Lower lobe of right lung (tissue), 2 donors: Measurements from ENCODE around the gene SKP1. TPM values are rescaled to one million over a fixed set of nuclear protein-coding genes. Genes with fewer than 3 reads are reported as not detected.

ENCODE experiments used
- ATAC-seq, 2 donors: fragments of 200-7000 bp; cut with Tn5 transposase; one replicate each; pipeline ENCODE4 v1.9.1; 2020 to 2022; ENCODE audit warnings: mild to moderate bottlenecking in 2 of 2, moderate library complexity in 2 of 2
- DNase-seq: peaks from one replicate; pipeline ENCODE4 v3.0.0-alpha.2; 2020
- H3K27ac ChIP-seq: fragments of 200-600 bp; one replicate; pipeline ENCODE4 v1.8.0; 2022
- H3K27me3 ChIP-seq: fragments of 200-600 bp; one replicate; pipeline ENCODE4 v1.8.0; 2022; ENCODE audit warnings: low read depth
- H3K36me3 ChIP-seq: fragments of 200-600 bp; one replicate; pipeline ENCODE4 v1.8.0; 2022; ENCODE audit warnings: mild to moderate bottlenecking
- H3K4me1 ChIP-seq: fragments of 200-600 bp; one replicate; pipeline ENCODE4 v1.8.0; 2022
- H3K4me3 ChIP-seq: fragments of 200-600 bp; one replicate; pipeline ENCODE4 v1.8.0; 2022; ENCODE audit warnings: mild to moderate bottlenecking
- H3K9me3 ChIP-seq: fragments of 200-600 bp; one replicate; pipeline ENCODE4 v1.8.0; 2022
- intact Hi-C: fragments of 100-400 bp; cut with DNase I; formaldehyde crosslinking; loops from one replicate; pipeline ENCODE4 v1.11.0; 2022
- total RNA-seq: library from RNA; stranded (reverse); fragmentation: NEBNext Ultra II Directional; extraction: Animal tissue kit (Norgen Biotek cat#: 25700); gene quantifications from one replicate; pipeline ENCODE4 v1.2.1, GENCODE V29; 2021
- TF ChIP-seq, protein P1 (sequence below): fragments of 200-600 bp; IDR thresholded peaks from one replicate; pipeline ENCODE4 v1.8.0; 2022; ENCODE audit warnings: antibody characterized with exemption, mild to moderate bottlenecking
- donor health status: DM: no; HTN: yes; CAD: no; lungs with severe emphysema.

The SKP1 gene
- total RNA-seq, 1 donor from 2014 or later = 249 TPM

DNA sequence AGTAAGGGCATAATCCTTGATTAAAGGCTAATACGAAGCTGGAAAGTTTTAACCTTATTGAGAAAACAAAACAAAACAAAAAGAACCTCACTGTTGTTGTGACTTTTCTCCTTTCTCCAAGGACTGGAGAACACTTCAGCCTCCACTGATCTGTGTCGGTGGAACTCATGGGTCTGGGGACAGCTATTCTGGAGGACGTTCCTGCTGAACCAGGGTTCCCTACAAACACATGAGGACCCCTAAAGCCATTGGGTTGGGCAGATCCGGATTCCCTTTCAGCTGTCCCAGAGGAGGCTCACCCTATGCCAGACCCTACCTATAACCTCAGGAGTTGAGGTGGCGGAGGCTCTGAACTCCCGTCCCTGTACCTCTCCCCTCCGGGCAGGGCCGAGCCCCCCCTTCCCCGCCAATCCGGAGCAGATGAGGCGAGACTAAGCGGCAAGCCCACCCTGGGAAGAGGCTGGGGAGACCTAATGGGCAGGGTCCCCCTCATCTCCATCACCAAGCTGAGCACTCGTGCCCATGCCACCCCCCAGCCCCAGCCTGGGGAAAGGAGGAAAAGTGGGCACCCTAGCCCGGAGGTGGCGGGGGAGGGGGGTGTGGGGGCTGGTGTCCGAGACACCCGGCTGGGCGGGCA is 63.9 kb downstream of the SKP1 start:
- TF ChIP-seq, protein P1, sequence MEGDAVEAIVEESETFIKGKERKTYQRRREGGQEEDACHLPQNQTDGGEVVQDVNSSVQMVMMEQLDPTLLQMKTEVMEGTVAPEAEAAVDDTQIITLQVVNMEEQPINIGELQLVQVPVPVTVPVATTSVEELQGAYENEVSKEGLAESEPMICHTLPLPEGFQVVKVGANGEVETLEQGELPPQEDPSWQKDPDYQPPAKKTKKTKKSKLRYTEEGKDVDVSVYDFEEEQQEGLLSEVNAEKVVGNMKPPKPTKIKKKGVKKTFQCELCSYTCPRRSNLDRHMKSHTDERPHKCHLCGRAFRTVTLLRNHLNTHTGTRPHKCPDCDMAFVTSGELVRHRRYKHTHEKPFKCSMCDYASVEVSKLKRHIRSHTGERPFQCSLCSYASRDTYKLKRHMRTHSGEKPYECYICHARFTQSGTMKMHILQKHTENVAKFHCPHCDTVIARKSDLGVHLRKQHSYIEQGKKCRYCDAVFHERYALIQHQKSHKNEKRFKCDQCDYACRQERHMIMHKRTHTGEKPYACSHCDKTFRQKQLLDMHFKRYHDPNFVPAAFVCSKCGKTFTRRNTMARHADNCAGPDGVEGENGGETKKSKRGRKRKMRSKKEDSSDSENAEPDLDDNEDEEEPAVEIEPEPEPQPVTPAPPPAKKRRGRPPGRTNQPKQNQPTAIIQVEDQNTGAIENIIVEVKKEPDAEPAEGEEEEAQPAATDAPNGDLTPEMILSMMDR = no peak
- Histone ChIP-seq H3K9me3 (no peaks in the 10 kb centered on the region), H3K4me1 (peaks cover 18% of the 10 kb centered on the region), H3K4me3 (no peak overlapping the region), H3K27ac (no peak overlapping the region), H3K27me3 (peaks cover 10% of the 10 kb centered on the region), H3K36me3 (no peaks in the 10 kb centered on the region)
- intact Hi-C loops = no loop called here
- no peak for DNase-seq
- no peak for ATAC-seq

DNA sequence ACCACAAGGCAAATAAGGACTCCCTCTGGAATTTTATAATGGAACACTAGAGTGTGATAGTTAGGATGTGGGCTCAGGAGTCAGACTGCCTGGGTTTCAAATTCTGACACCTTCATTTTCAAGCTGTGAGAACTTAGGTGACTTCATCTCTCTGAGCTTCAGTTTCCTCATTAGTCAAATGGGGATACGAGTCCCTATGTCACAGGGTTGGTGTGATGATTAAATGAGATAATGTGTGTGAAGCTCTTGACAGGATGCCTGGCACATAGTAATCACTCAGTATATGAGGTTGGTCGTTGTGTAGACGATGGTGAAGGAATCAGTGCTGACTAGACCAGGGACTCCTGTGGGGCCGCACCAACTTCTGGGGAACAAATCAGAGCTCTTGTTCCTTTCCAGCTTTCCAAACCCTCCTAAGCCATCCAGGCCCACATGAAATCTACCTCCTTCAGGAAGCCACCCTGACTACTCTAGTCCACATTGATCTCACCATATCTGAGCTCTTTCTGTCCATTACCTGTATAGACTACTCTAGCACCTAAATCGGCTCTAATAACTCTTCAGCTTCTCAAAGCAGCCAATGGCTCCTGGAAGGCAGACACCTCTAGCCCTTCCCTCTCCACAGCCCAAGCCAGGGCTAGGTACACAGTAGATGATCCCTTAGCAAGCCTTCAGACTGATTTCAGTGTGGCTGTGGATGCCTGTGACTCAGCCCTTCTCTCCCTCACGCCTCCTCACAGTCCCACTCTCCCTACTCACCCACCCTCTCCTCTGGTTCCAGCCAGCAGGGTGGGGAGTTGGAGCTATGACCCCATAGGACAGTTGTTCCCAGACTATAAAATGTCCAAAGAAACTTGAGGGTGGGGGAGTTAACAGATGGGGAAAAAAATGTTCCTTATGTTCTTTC is 64.8 kb downstream of the SKP1 start:
- intact Hi-C loops = no loop called here
- Histone ChIP-seq H3K27ac (no peak overlapping the region), H3K36me3 (no peaks in the 10 kb centered on the region), H3K27me3 (peaks cover 10% of the 10 kb centered on the region), H3K9me3 (no peaks in the 10 kb centered on the region), H3K4me1 (peaks cover 18% of the 10 kb centered on the region), H3K4me3 (no peak overlapping the region)
- ATAC-seq (no peak), DNase-seq (no peak)
- TF ChIP-seq, protein P1 = no peak

DNA sequence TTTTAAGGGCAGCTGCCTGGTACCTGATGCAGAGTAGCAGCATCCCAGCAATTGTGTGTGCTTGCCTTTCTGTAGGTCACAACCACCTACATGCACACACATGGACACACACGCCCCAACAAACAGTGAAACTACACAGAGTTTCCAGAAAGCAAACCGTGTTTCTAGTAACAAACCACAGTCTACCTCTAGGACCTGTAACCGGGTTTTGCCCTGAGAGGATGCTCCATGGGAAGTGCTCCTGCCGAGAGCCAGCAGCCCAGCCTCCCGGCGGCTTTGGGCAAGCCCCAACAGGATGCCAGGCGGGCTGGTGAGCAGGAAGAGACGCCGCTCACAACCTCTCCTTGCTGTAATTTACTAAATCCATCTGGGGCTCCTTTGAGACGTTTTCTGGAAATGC is 66.4 kb downstream of the SKP1 start:
- H3K36me3 ChIP-seq = no peaks in the 10 kb centered on the region
- no peaks in the 10 kb centered on the region for H3K9me3 ChIP-seq
- DNase-seq (no peak), ATAC-seq (no peak)
- TF ChIP-seq, protein P1 = no peak
- peaks cover 10% of the 10 kb centered on the region for H3K27me3 ChIP-seq
- no peak overlapping the region for H3K27ac ChIP-seq
- intact Hi-C loops = no loop called here
- H3K4me3 ChIP-seq = no peak overlapping the region
- H3K4me1 ChIP-seq = peaks cover 13% of the 10 kb centered on the region

DNA sequence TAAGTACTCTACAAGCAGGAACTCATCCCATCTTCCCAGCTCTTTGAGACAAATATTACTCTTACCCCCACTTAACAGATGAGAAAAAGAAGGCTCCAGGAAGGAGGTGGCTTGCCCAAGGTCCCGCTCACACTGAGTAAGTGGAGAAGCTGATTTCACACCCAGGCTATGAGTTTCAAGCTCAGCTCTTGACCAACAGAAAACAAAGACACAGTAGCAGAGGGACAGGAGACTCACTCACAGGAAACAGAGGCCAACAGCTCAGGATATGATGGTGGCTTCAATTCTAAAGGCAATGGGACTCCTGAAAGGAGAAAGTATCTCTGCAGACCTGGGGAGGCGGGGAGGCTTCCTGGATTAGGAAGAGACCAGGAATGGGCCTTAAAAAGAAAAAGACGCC is 69.0 kb downstream of the SKP1 start:
- H3K9me3 ChIP-seq = no peaks in the 10 kb centered on the region
- intact Hi-C loops = no loop called here
- TF ChIP-seq, protein P1 = no peak
- DNase-seq = no peak
- H3K36me3 ChIP-seq = no peaks in the 10 kb centered on the region
- no peak overlapping the region for H3K27ac ChIP-seq
- ATAC-seq = no peak
- H3K4me3 ChIP-seq = no peak overlapping the region
- peaks cover 2% of the 10 kb centered on the region for H3K27me3 ChIP-seq
- no peaks in the 10 kb centered on the region for H3K4me1 ChIP-seq

DNA sequence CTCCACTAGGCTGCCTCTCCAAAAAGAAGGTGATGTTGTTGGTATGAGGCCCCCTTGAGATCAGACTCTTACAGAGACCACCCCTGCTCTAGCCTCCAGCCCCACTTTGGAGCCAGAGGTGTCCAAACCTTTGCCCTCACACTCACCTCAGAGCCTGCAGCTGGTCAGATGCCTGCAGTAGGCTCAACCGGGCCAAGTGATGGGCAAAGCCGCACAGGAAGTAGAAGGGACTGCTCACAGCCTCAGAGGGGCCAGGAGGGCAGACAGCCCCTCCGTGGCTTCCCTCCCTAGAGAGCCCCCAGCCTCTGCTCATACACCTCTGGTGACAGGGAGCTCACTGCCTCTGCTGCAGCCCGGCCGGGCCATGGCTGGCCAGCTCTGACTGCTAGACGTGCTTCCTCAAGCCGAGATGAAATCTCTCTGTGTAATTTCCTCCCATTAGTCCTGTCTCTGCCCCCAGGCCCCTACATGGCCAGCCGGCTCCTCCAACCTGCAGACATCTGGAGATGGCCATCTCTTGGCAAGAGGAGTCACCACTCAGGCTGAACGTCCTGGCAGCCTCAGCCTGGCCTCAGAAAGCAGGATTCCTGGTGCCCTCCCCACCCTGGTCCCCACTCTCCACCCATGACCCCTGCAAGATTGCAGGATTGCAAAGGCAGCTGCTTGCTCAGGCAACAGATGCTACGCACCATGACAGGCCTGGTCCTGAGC is 69.6 kb downstream of the SKP1 start:
- Histone ChIP-seq H3K4me3 (no peak overlapping the region), H3K27ac (no peak overlapping the region), H3K9me3 (no peaks in the 10 kb centered on the region), H3K27me3 (no peaks in the 10 kb centered on the region), H3K4me1 (no peaks in the 10 kb centered on the region), H3K36me3 (no peaks in the 10 kb centered on the region)
- ATAC-seq (no peak), DNase-seq (no peak)
- intact Hi-C loops = no loop called here
- TF ChIP-seq, protein P1 = no peak
